Measurements from ENCODE around the gene MRGPRD.

DNA sequence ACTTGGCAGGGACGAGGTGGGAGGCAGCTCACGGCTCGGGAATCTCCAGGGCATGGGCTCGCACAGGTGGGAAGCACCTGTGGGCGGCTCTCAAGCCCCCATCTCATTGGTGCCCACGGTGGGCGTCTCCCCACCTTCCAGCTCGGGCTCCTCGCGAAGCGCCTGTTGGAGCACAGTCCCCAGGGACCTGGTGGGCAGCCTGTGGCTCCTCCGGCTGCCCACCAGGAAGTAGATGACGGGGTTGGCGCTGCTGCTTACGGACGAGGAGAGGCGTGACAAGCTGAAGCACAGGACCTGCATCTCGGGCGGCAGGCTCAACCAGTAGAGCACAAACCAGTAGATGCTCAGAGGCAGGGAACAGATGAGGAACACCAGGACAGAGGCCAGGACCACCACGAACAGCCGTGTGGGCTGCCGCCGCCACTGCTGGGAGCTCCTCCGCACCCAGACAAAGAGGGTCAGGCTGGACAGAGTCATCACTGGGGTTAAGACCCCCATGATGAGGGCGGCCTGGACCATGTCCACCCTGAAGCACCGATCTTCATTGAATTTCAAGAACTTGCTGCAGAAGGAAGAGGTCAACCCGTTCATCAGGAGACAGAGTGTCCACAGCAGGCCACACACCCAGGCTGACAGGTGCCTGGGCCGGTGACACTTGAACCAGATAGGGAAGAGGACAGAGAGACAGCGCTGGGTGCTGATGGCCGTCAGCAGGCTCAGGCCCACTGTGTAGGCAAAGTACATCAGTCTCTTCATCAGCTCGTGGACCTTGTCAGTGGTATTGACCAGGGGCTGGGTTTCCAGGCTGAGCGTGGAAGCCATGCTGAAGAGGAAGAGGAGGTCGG, 633 bp downstream of the MRGPRD start:
- TF ChIP-seq, protein P1, sequence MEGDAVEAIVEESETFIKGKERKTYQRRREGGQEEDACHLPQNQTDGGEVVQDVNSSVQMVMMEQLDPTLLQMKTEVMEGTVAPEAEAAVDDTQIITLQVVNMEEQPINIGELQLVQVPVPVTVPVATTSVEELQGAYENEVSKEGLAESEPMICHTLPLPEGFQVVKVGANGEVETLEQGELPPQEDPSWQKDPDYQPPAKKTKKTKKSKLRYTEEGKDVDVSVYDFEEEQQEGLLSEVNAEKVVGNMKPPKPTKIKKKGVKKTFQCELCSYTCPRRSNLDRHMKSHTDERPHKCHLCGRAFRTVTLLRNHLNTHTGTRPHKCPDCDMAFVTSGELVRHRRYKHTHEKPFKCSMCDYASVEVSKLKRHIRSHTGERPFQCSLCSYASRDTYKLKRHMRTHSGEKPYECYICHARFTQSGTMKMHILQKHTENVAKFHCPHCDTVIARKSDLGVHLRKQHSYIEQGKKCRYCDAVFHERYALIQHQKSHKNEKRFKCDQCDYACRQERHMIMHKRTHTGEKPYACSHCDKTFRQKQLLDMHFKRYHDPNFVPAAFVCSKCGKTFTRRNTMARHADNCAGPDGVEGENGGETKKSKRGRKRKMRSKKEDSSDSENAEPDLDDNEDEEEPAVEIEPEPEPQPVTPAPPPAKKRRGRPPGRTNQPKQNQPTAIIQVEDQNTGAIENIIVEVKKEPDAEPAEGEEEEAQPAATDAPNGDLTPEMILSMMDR (IDR thresholded peaks at IDR 0.05): no peak
- TF ChIP-seq POLR2A (IDR thresholded peaks at IDR 0.05): no peak
- TF ChIP-seq EP300 (IDR thresholded peaks at IDR 0.05): no peak
